ENCODE data around the gene PERCC1. TPM values are rescaled to one million over a fixed set of nuclear protein-coding genes. Genes with fewer than 3 reads are reported as not detected.

Gene PERCC1
- total and polyA plus RNA-seq, 2 of the 4 experiments (the other 2 are of a cell fraction): not detected

DNA sequence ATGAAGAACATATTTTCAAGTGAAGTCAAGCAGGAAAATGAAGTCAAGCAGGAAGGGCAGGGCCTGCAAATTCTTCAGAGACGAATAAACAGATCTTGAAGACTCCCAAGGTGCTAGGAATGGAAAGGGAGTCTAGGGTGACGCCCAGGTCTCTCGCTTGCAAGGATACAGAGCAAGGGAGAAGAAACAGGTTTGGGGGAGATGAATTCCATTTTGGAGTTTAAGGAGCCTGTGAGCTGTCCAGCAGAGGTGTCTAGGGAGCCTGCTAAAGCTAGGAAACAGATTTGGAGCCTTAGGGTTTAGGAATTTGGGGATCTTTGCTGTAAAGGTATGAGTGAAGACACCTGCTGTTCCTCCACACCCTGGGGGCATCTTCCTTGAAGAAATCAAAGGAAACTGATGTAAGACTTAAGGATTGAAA is 14.3 kb upstream of the PERCC1 start:
- Histone ChIP-seq H4K91ac (ENCODE audit: insufficient read depth, low read depth, low read length) (no peak overlapping the region), H2AK9ac (replicated peaks; ENCODE audit: low read depth, low read length, poor library complexity) (no peak overlapping the region), H3K4ac (ENCODE audit: low read depth, low read length) (no peak overlapping the region), H4K8ac (ENCODE audit: low read depth in 2 of 2, low read length in 2 of 2) (no peak overlapping the region), H2BK5ac (ENCODE audit: low read depth, low read length, poor library complexity, severe bottlenecking) (no peak overlapping the region), H3K27ac (ENCODE audit: insufficient read depth, low read length) (no peak overlapping the region), H3K14ac (replicated peaks; ENCODE audit: low read depth, low read length) (no peak overlapping the region), H3K4me2 (ENCODE audit: low read depth, low read length) (no peak overlapping the region), H3K4me1 (ENCODE audit: control insufficient read depth, insufficient read depth, low read length) (peaks cover 3% of the 10 kb centered on the region; the same call in 1 of the 2 replicates), H2BK120ac (ENCODE audit: low read depth, low read length) (no peak overlapping the region), H2AK5ac (ENCODE audit: low read depth, low read length) (no peak overlapping the region), H3K4me3 (ENCODE audit: insufficient read depth, low read depth, low read length) (no peak overlapping the region), H3K27me3 (ENCODE audit: control insufficient read depth, insufficient read depth, low read length) (no peaks in the 10 kb centered on the region), H3K9me3 (ENCODE audit: control insufficient read depth, insufficient read depth, low read length) (no peaks in the 10 kb centered on the region), H2BK20ac (ENCODE audit: low read depth, low read length) (no peak overlapping the region), H4K5ac (ENCODE audit: low read depth, low read length) (no peak overlapping the region), H3K9ac (ENCODE audit: low read depth, low read length) (no peak overlapping the region), H3K9me1 (ENCODE audit: insufficient read depth, low read length) (no peaks in the 10 kb centered on the region), H2AFZ (replicated peaks; ENCODE audit: low read length, poor library complexity) (no peak overlapping the region), H4K20me1 (ENCODE audit: insufficient read depth, low read length) (no peaks in the 10 kb centered on the region), H3K23ac (ENCODE audit: low read depth, low read length) (no peak overlapping the region), H3K36me3 (ENCODE audit: control insufficient read depth, insufficient read depth, low read length) (peaks cover 4% of the 10 kb centered on the region; the same call in 1 of the 2 replicates), H3K56ac (ENCODE audit: extremely low read depth, insufficient read depth, low read length) (no peak overlapping the region), H2BK15ac (ENCODE audit: low read depth, low read length) (no peak overlapping the region), H3K18ac (ENCODE audit: low read depth, low read length) (no peak overlapping the region), H3K79me1 (ENCODE audit: low read depth in 1 of 2, low read length in 2 of 2) (peaks cover 14 to 40% of the 10 kb centered on the region in 2 experiments)
- intact Hi-C loops (cut with micrococcal nuclease): no loop called here
- dilution Hi-C loops (cut with HindIII; ENCODE audit: low sequenced_read_pairs, unreplicated experiment): no loop called here
- CTCF ChIA-PET: no interaction called here
- DNase-seq (no peak), ATAC-seq (ENCODE audit: low read depth) (no peak)
- TF ChIP-seq NFE2L2 (IDR thresholded peaks at IDR 0.05; ENCODE audit: low read depth, low read length) (no peak), MAZ (IDR thresholded peaks at IDR 0.05; ENCODE audit: borderline replicate concordance, low read depth, low read length) (no peak), CEBPB (IDR thresholded peaks at IDR 0.05; ENCODE audit: low read depth, low read length) (no peak), CHD1 (IDR thresholded peaks at IDR 0.05; ENCODE audit: low read depth, low read length) (no peak)
- 93% methylated on average over 3 of the region's 3 CpGs; no CpG with 5 or more reads in 1 of the 2 experiments for WGBS, 2 experiments (ENCODE audit: extremely low coverage in 2 of 2, insufficient read length in 1 of 2)
- in situ Hi-C loops (cut with MboI; ENCODE audit: low sequenced_read_pairs): no loop called here
- POLR2A ChIA-PET (ENCODE audit: unreplicated experiment): no interaction called here
- no TSS peak for BruUV-seq (replicated peaks)

Data from IMR-90 (cell line).